Measurements from ENCODE around the gene IPMK.

IPMK gene

DNA sequence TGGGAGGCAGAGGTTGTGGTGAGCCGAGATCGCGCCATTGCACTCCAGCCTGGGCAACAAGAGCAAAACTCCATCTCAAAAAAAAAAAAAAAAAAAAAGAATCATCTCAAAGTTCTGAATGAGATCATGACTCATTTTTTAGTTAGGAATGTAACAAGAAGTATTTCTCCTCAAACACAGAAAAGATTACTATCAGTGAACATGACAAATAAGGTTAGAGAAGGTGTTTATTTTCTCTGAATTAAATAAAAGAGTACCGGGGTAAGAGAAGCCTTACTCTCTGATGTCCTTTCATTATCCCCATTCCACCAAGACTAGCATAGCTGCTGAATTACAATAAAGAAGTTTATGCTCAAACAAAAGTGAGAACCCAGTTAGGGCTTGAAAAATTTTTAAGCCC, 50.1 kb downstream of the IPMK start:
- no peaks in the 10 kb centered on the region for H3K9me3 Mint-ChIP-seq
- no peak overlapping the region for H3K27ac Mint-ChIP-seq
- no peaks in the 10 kb centered on the region for H3K27me3 Mint-ChIP-seq
- peaks cover 23% of the 10 kb centered on the region for H3K36me3 Mint-ChIP-seq
- no peak overlapping the region for H3K4me3 Mint-ChIP-seq
- H3K4me1 Mint-ChIP-seq = peaks cover 14% of the 10 kb centered on the region

DNA sequence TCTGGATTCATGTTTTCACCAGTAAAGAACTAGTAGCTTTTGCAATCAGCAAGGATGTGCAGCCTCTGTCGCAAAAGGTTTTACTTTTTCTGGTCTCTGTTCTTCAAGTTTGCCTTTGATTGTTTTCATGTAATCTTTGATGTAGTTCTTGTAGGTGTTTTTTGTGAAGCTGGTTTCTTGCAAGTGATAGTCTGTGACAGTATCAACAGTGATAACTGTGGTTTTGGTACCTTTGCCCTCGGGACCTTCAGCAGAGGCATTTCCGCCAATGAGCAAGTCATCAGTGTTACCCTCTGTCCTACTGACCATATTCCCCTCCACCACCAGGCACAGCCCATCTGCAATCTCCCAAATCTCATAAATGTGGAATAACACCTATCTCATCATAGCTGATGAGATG, 55.1 kb downstream of the IPMK start:
- Mint-ChIP-seq H3K27ac (peak overlapping the region; percentile 52), H3K36me3 (peaks cover 26% of the 10 kb centered on the region), H3K4me3 (no peak overlapping the region), H3K4me1 (peaks cover 21% of the 10 kb centered on the region), H3K27me3 (no peaks in the 10 kb centered on the region), H3K9me3 (peaks cover 5% of the 10 kb centered on the region)

DNA sequence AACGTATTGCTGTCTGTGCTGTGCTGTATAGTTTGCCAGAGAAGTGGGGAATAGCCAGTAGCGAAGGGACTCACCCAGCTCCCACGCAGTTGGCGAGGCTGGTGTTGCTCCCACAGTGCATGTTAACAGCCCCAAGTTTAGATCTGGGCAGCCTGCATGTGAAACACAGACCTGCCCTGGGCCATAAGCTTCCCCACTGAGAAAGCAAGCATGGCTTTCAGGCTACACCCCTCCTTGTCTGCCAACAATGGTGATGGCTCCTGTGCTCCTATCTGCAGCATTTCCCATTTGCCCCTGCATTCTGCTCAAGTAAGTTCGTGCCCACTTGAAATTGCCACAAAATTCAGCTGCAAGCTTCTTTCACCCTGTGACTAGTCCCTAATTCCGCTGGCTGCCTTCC, 57.5 kb downstream of the IPMK start:
- Mint-ChIP-seq H3K36me3 (peaks cover 26% of the 10 kb centered on the region), H3K9me3 (peaks cover 5% of the 10 kb centered on the region), H3K4me1 (peaks cover 21% of the 10 kb centered on the region), H3K27me3 (no peaks in the 10 kb centered on the region), H3K4me3 (no peak overlapping the region), H3K27ac (no peak overlapping the region)

DNA sequence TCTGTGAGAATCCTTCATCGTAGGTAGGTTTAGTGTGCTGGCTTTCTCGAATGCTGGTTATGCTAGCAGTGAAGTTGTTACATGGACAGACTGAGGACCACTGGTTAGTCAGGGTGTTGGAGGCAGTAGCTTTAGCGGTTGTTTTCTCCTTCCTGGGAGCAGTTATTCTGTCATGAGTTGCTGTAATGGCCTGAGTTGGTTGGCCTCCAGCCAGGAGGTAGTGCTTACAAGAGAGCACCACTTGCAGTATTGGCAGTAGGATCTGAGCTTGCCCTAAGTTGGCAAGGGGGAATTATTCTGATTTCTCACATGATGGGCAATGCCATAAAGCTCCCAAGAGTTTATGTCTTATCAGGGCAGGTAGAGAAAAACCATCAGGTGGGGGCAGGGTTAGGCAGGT, 58.0 kb downstream of the IPMK start:
- Mint-ChIP-seq H3K9me3 (peaks cover 5% of the 10 kb centered on the region), H3K4me1 (peaks cover 21% of the 10 kb centered on the region), H3K36me3 (peaks cover 22% of the 10 kb centered on the region), H3K27ac (no peak overlapping the region), H3K4me3 (no peak overlapping the region), H3K27me3 (no peaks in the 10 kb centered on the region)

DNA sequence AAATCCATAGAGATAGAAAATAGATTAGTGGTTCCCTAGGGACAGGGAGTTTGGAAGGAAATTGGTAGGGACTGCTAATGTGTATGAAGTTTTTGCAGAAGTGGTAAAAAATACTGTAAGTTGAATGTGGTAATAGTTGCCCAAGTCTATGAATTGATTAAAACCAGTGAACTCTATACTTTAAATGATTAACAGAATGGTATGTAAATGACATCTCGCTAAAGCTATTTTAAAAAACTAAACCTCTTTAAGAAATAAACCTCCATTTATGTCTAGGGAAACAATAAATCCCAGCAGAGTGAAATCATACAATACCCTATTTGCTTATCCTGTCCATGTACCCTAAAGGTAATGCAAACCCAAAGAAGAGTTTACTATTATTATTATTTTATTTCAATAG, 61.4 kb downstream of the IPMK start:
- H3K4me1 Mint-ChIP-seq = peaks cover 5% of the 10 kb centered on the region

DNA sequence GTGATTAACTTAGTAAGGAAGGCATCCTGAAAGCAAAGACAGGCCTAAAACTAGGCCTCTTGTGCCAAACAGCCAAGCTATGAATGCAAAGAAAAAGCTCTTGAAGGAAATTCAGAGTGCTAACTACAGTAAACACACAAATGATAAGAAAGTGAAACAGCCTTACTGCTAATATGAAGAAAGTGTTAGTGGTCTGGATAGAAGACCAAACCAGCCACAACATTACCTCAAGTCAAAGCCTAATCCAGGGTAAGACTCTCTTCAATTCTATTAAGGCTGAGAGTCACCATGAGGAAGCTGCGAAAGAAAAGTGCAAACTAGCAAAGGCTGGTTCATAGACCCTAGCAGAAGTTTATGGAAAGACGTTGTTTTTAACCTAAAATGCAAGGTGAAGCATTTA, 66.0 kb downstream of the IPMK start:
- Mint-ChIP-seq H3K27me3 (no peaks in the 10 kb centered on the region), H3K4me3 (no peak overlapping the region), H3K4me1 (peaks cover 5% of the 10 kb centered on the region), H3K36me3 (peaks cover 6% of the 10 kb centered on the region), H3K27ac (no peak overlapping the region), H3K9me3 (no peaks in the 10 kb centered on the region)

More for the DNA sequence above, 61.4 kb downstream of the IPMK start:
- H3K27me3 Mint-ChIP-seq = no peaks in the 10 kb centered on the region
- H3K9me3 Mint-ChIP-seq = peaks cover 5% of the 10 kb centered on the region
- no peak overlapping the region for H3K27ac Mint-ChIP-seq
- H3K4me3 Mint-ChIP-seq = no peak overlapping the region
- peaks cover 10% of the 10 kb centered on the region for H3K36me3 Mint-ChIP-seq

DNA sequence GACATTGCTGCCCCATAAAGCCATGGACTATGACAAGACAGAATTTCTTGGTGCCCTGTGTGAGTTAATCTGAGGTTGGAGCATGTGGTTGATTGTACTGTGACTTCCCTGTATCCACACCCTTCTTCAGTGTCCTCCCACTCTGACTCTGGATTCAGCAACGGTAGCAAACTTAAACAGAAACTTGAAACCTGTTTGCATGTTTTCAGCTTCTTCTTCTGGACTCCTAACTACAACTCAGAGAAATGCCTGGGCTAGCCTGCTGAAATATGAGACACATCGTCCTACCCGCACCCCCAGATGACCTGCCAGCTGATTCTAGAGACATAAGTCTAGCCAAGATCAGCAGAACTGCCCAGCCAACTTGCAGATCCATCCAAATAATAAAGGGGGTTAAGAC, 78.4 kb downstream of the IPMK start:
- H3K4me3 Mint-ChIP-seq = no peak overlapping the region
- H3K9me3 Mint-ChIP-seq = no peaks in the 10 kb centered on the region
- peaks cover 7% of the 10 kb centered on the region for H3K27me3 Mint-ChIP-seq
- no peaks in the 10 kb centered on the region for H3K4me1 Mint-ChIP-seq
- H3K27ac Mint-ChIP-seq = no peak overlapping the region
- no peaks in the 10 kb centered on the region for H3K36me3 Mint-ChIP-seq

DNA sequence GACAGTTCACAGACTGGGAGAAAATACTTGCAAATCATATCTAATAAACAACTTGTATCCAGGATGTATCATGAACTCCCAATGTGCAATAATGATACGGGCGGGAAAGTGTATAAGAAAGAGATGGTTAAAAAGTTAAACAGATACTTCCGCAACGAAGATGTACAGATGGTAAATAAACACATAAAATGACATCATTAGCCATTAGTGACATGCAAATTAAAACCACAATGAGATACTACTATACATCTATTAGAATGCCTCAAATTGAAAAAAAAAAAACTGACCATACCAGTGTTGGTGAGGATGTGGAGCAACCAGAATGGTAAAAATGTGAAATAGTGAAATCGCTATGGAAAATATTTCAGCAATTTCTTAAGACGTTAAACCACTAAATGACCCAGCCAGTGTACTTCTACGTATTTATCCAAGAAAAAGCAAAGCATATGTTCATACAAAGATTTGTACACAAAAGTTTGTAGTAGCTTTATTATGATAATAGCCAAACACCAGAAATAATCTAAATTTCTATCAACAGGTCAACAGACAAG, 83.5 kb downstream of the IPMK start:
- no peaks in the 10 kb centered on the region for H3K4me1 Mint-ChIP-seq
- peaks cover 8% of the 10 kb centered on the region for H3K27me3 Mint-ChIP-seq
- no peak overlapping the region for H3K27ac Mint-ChIP-seq
- no peaks in the 10 kb centered on the region for H3K9me3 Mint-ChIP-seq
- no peaks in the 10 kb centered on the region for H3K36me3 Mint-ChIP-seq
- no peak overlapping the region for H3K4me3 Mint-ChIP-seq

DNA sequence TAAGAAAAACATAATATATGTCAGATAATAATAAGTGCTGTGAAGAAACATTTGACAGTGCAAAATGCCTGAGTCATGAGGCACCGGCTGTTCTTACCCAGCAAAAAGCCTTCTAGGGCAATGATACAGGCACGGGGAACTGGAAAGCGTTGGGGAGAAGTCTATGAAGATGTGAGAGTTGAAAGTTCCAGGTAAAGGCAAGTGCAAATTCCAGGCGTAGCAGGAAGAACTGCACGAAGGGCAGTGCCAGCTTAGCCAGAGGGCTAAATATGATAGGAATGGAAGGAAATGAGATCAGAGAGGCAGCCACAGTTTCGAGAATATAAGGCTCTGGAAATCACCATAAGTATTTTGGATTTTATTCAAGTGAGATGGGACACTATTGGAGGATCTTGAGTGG, 87.0 kb downstream of the IPMK start:
- peaks cover 4% of the 10 kb centered on the region for H3K27me3 Mint-ChIP-seq
- H3K36me3 Mint-ChIP-seq = no peaks in the 10 kb centered on the region
- no peaks in the 10 kb centered on the region for H3K4me1 Mint-ChIP-seq
- no peaks in the 10 kb centered on the region for H3K9me3 Mint-ChIP-seq
- H3K27ac Mint-ChIP-seq = no peak overlapping the region
- no peak overlapping the region for H3K4me3 Mint-ChIP-seq

DNA sequence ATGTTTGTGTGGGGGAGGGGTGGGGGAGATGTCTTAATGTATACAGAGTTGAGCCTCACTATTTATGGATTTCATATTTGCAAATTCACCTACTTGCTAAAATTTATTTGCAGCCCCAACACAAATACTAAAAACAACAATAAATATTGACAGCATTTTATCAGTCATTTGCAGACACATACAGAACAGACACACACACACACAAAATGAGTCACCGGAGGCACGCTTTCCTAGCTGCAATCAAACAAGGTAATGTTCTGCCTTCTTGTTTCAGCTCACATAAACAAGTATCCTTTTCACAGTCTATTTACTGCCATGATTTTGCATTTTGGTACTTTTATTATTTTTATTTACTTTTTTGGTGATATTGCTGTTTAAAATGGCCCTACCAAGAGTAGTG, 88.5 kb downstream of the IPMK start:
- Mint-ChIP-seq H3K36me3 (no peaks in the 10 kb centered on the region), H3K4me3 (no peak overlapping the region), H3K9me3 (no peaks in the 10 kb centered on the region), H3K4me1 (no peaks in the 10 kb centered on the region), H3K27ac (no peak overlapping the region), H3K27me3 (peaks cover 4% of the 10 kb centered on the region)

DNA sequence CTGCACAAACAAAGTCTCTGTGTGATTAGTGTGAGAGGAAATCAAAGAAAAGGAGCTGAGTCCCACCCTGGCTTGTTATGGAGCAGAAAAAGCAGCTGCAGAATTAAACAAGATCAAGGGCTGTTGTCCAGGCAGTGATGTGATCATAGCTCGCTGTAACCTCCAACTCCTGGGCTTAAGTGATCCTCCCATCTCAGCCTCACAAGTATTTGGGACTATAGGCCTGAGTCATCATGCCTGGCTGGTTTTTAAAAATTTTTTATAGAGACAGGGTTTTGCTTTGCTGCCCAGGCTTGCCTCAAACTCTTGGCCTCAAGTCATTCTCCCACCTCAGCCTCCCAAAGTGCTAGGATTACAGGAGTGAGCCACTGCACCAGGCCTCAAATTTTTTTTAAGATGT, 88.9 kb downstream of the IPMK start:
- no peak overlapping the region for H3K27ac Mint-ChIP-seq

DNA sequence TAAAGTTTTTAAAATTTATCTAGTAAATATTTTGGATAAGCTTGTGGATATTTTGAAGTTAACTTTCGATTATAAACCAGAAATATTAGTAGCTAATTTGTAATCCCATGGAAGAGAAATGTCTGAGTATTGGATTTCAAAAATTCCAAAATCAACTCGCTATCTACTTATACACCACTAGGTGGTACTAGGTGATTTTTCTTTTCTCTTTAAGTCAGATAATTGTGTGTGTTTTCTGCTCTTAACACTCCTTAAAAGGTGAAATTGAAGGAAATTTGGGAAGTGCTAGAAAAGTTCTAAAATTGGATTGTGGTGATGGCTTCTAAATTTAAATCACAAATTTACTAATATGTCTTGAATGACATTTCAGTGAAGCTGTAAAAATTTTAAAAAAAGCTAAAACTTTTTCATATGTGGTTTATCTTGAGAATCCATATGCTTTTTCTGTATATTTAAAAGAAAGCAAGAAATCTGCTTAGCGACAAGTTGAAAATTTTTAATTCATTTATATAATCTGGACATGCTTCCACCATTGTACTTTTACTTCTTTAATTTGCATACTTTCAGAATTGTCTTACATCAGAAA, 90.2 kb downstream of the IPMK start:
- Mint-ChIP-seq H3K27me3 (peaks cover 3% of the 10 kb centered on the region), H3K9me3 (no peaks in the 10 kb centered on the region), H3K27ac (no peak overlapping the region), H3K4me1 (no peaks in the 10 kb centered on the region), H3K4me3 (no peak overlapping the region), H3K36me3 (no peaks in the 10 kb centered on the region)

More for the DNA sequence above, 88.9 kb downstream of the IPMK start:
- Mint-ChIP-seq H3K4me1 (no peaks in the 10 kb centered on the region), H3K27me3 (peaks cover 4% of the 10 kb centered on the region), H3K4me3 (no peak overlapping the region), H3K9me3 (no peaks in the 10 kb centered on the region), H3K36me3 (no peaks in the 10 kb centered on the region)

DNA sequence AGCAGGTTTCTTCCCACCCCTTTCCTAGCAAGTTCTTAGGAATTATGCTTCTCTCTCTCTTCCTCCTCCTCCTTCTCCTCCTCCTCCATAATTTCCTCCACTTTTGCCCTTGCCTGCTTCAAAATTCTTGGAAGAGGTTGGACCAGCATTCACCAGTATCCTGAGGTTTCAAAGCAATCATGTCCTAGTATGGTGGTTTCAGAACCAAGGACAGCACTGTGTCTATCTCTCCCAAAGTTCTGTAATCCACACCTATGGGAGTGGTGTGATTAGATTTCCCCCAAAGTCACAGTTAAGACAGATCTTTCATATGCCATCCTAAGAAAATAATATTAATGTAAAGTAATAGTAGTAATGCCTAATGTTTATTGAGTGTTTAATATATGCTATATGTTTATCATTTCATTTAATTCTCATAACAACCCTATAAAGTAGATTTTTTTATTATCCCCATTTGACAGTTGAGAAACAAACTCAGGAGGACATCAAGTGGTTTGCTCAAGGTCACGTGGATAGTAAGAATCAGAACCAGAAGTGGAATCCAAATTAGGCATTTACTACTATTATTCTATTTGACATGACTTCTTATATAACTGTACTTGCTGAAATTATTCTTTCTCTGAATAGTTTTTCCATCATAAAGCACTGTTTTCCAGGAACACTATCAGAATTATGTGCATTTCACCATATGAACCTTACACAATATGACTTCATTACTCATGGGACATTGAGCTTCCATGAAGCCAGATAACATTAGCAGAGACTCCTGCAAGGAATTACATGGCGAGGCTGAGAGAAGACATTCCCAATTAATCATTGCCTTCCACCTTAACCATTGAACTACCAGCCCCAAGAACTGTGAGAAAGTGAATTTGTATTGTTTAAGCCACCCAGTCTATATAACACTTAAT, 91.4 kb downstream of the IPMK start:
- Mint-ChIP-seq H3K27ac (no peak overlapping the region), H3K4me3 (no peak overlapping the region), H3K9me3 (no peaks in the 10 kb centered on the region), H3K36me3 (no peaks in the 10 kb centered on the region), H3K27me3 (peaks cover 3% of the 10 kb centered on the region), H3K4me1 (no peaks in the 10 kb centered on the region)

DNA sequence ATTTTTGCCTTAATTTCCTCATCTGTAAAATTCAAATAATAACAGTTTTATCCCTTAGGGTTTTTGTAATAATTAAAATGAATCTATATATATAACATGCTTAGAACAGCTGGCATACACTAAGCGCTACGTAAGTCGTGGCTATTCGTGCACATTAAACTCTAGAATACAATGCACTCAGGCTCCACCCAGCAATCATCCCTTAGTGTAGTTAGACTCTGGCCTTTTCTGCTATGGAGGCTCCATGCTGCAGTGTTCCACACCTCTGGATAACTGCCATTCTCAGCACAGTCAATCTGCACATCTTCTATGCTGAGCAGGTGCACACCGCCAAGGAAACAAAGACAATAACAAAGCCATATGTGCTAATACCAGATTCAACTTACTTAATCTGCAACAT, 92.9 kb downstream of the IPMK start:
- H3K36me3 Mint-ChIP-seq = no peaks in the 10 kb centered on the region
- no peaks in the 10 kb centered on the region for H3K9me3 Mint-ChIP-seq

DNA sequence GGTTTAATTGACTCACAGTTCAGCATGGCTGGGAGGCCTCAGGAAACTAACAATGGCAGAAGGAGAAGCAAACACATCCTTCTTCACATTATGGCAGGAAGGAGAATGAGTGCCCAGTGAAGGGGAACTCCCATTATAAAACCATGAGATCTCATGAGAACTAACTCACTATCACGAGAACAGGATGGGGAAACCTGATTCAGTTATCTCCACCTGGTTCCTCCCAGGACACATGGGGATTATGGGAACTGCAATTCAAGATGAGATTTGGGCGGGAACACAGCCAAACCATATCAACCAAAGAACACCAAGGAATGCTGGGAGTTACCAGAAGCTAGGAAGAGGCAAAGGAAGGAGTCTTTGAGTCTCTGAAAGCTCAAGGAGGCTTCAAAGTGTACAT, 94.3 kb downstream of the IPMK start:
- H3K4me1 Mint-ChIP-seq = no peaks in the 10 kb centered on the region
- peaks cover 3% of the 10 kb centered on the region for H3K27me3 Mint-ChIP-seq
- H3K4me3 Mint-ChIP-seq = no peak overlapping the region
- no peaks in the 10 kb centered on the region for H3K36me3 Mint-ChIP-seq
- no peak overlapping the region for H3K27ac Mint-ChIP-seq
- H3K9me3 Mint-ChIP-seq = no peaks in the 10 kb centered on the region

More for the DNA sequence above, 92.9 kb downstream of the IPMK start:
- Mint-ChIP-seq H3K27ac (no peak overlapping the region), H3K4me3 (no peak overlapping the region), H3K4me1 (no peaks in the 10 kb centered on the region), H3K27me3 (peaks cover 3% of the 10 kb centered on the region)

DNA sequence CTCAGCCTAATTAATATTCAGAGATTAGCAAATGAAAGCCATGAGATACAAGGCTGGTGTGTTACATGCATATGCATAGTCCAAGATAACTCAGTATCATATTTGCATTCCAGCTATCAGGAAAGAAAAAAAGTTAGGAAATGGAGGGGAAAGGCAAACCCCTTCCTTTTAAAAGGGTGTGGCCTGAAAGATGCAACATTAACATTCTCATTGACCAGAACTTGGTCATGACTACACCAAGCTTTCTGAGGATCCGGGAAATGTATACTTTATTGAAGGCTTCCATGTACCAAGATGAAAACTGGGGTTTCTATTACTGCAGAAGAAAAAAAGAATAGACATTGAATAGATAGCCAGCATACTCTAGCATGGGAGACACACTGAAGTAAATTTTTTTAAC, 96.5 kb downstream of the IPMK start:
- Mint-ChIP-seq H3K9me3 (no peaks in the 10 kb centered on the region), H3K27me3 (peaks cover 4% of the 10 kb centered on the region), H3K4me1 (no peaks in the 10 kb centered on the region), H3K36me3 (no peaks in the 10 kb centered on the region), H3K27ac (no peak overlapping the region), H3K4me3 (no peak overlapping the region)

Data from activated naive CD4-positive, alpha-beta T cell treated with anti-CD3 and anti-CD28 coated beads, Interleukin-2, amount 50 U/mL, for 24 hours (primary cell).